CD4-positive, alpha-beta T cell treated with Interleukin-1 beta for 1 hour (primary cell): ENCODE results near the gene MYH6.
"Not testable (repeated sequence)": the region's sequence is repeated elsewhere in the genome, so short reads cannot be mapped to it uniquely, and the experiment has no call there.

ENCODE experiments used
- DNase-seq, 2 donors: peaks; one replicate each; pipeline ENCODE4 v3.0.0-alpha.2; 2020 to 2022

MYH6 gene

GRCh38 chr14:23414254-23414653 is 6.2 kb upstream of the MYH6 start:
- no peak for DNase-seq

- DNase-seq, result no peak
Observed at GRCh38 chr14:23413681-23414080, 5.6 kb upstream of the MYH6 start.

- DNase-seq, result no peak
Observed at GRCh38 chr14:23411563-23412525, 3.8 kb upstream of the MYH6 start.

- no peak for DNase-seq
Observed at GRCh38 chr14:23409966-23410635, 2.0 kb upstream of the MYH6 start.

GRCh38 chr14:23409475-23409874 is 1.4 kb upstream of the MYH6 start:
- no peak for DNase-seq

GRCh38 chr14:23408307-23408630 is 196 bp upstream of the MYH6 start:
- no peak for DNase-seq

- no peak for DNase-seq
Observed at GRCh38 chr14:23406725-23407355, 1.2 kb downstream of the MYH6 start.

GRCh38 chr14:23406244-23406643 is 1.8 kb downstream of the MYH6 start:
- DNase-seq, result no peak

- DNase-seq, result no peak
Observed at GRCh38 chr14:23405516-23406025, 2.5 kb downstream of the MYH6 start.

GRCh38 chr14:23405096-23405495 is 3.0 kb downstream of the MYH6 start:
- DNase-seq, result no peak

GRCh38 chr14:23404331-23404900 is 3.7 kb downstream of the MYH6 start:
- no peak for DNase-seq

- no peak for DNase-seq
Observed at GRCh38 chr14:23403908-23404307, 4.2 kb downstream of the MYH6 start.

- no peak for DNase-seq
Observed at GRCh38 chr14:23403139-23403438, 5.0 kb downstream of the MYH6 start.

- DNase-seq, result no peak
Observed at GRCh38 chr14:23402296-23403138, 5.6 kb downstream of the MYH6 start.

GRCh38 chr14:23401291-23401690 is 6.8 kb downstream of the MYH6 start:
- DNase-seq, result no peak

- not testable (repeated sequence) for DNase-seq
Observed at GRCh38 chr14:23400496-23401149, 7.5 kb downstream of the MYH6 start.

GRCh38 chr14:23399591-23399990 is 8.5 kb downstream of the MYH6 start:
- DNase-seq, result no peak

GRCh38 chr14:23399136-23399535 is 8.9 kb downstream of the MYH6 start:
- DNase-seq, result no peak

- no peak for DNase-seq
Observed at GRCh38 chr14:23398348-23398747, 9.7 kb downstream of the MYH6 start.

GRCh38 chr14:23396781-23397407 is 11.2 kb downstream of the MYH6 start:
- no peak for DNase-seq

- DNase-seq, result no peak
Observed at GRCh38 chr14:23396126-23396525, 11.9 kb downstream of the MYH6 start.
